RCC 7860 (cell line): ENCODE results near the gene PLAAT4.
"Not testable (repeated sequence)": the region's sequence is repeated elsewhere in the genome, so short reads cannot be mapped to it uniquely, and the experiment has no call there.

Experiments
- DNase-seq: peaks from one replicate; pipeline ENCODE4 v3.0.0-alpha.2; 2015; ENCODE audit warnings: low spot score
- FAIRE-seq: peaks from 2 replicates; lab custom pipeline; 2012; peaks lifted over from hg19 to GRCh38; lab: Jason Lieb, UNC

Gene PLAAT4

GRCh38 chr11:63510360-63511047 lies 26.1 kb upstream of the PLAAT4 start:
- FAIRE-seq = no peak
- no peak for DNase-seq

GRCh38 chr11:63511048-63511748 lies 25.4 kb upstream of the PLAAT4 start:
- FAIRE-seq (no peak), DNase-seq (no peak)

GRCh38 chr11:63512816-63513215 lies 23.8 kb upstream of the PLAAT4 start:
- FAIRE-seq = no peak
- DNase-seq = no peak

DNA sequence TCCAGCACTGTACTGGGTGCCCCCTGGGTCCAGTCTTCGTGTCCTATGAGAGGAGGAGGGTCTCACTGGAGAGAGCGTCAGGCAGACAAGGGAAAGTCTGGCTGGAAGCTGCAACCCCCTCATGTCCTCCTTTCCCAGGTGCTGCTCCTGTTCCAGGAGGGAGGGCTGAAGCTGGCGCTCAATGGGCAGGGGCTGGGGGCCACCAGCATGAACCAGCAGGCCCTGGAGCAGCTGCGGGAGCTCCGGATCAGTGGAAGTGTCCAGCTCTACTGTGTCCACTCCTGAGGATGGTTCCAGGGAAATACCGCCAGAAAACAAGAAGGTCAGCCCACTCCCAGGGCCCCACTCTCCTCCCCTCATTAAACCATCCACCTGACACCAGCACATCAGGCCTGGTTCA lies 20.5 kb upstream of the PLAAT4 start:
- FAIRE-seq (no peak), DNase-seq (no peak)

GRCh38 chr11:63517156-63517555 lies 19.5 kb upstream of the PLAAT4 start:
- DNase-seq = no peak
- no peak for FAIRE-seq

DNA sequence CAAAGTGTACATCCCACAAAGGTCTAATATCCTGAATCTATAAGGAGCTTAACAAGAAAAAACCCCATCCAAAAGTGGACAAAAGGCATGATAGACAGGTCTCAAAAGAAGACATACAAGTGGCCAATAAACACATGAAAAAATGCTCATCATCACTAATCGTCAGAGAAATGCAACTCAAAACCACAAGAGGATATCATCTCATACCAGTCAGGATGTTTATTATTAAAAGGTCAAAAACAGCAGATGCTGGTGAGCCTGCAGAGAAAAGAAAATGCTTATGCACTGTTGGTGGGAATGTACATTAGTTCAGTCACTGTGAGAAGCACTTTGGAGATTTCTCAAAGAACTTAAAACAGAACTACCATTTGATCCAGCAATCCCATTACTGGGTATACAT lies 18.1 kb upstream of the PLAAT4 start:
- DNase-seq = no peak
- no peak for FAIRE-seq

DNA sequence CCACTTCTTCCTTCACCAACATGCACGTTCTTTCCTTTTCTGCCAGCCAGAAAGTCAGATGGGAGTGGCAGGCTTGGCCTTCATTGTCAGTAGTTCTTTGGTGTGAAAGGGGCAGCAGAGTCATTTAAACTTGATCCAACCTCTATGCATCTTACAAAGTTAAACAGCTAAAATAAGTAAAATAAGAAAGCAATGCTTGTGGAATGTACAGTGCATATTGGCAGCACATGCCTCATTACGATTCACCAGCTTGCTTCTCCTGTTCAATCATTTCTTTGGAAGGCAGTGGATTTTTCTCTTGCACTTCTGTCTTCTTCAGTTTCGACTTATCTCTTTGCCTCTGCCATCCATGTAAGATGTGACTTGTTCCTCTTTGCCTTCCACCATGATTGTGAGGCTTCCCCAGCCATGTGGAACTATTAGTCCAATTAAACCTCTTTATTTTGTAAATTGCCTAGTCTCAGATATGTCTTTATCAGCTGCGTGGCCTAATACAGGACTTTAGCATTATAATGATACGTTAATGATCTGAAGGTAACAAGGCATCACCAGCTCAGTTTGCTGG lies 15.9 kb upstream of the PLAAT4 start:
- DNase-seq (no peak), FAIRE-seq (no peak)

DNA sequence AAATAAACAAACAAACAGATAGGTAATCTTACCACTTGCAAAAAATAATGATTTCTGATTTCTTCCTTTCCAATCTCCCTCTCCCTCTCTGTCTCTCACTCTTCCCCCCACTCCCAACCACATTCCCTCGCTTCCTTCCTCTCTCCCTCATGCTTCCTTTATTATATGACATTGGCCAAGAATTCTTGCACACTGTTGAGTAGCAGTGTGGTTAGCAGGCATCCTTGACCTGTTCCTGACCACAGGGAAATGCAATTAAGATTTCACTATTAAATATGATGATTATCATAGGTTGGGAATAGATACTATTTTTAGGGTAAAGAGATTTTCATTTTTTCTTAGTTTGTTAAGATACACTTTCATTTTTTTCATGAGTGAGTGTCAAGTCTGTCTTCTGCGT lies 14.7 kb upstream of the PLAAT4 start:
- FAIRE-seq (no peak), DNase-seq (no peak)

DNA sequence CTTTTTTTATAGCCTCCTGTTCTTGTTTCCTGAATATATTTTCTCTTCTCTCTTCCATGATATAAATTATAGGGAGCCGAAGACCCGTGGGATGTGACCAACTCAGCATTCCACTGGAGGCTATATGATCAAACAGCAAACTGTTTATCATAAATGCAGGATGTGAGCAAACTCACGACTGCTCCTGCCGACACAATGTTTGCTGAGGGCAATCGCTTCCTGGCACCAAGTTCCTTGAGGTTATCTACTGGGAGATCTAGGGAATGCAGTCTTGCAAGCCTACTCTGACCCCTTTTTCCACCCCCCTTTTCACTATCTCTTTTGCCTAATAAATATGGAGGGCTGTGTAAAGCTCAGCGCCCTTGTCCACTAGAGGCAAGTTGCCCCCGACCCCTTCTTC lies 13.5 kb upstream of the PLAAT4 start:
- DNase-seq (no peak), FAIRE-seq (no peak)

DNA sequence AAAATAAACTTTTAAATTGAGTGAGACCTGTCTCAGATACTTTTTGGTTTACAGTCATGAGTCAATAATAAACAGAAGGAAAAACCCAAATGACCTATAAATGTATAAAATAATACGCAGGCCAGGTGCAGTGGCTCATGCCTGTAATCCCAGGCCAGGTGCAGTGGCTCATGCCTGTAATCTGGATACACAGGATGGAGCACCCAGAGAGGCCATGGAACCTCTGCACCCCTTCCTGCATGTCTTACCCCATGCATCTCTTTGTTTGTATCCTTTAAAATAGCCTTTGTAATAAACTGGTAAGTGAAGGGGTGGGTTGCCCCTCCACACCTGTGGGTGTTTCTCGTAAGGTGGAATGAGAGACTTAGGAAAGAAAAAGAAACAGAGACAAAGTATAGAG lies 8.9 kb upstream of the PLAAT4 start:
- DNase-seq (no peak), FAIRE-seq (no peak)

DNA sequence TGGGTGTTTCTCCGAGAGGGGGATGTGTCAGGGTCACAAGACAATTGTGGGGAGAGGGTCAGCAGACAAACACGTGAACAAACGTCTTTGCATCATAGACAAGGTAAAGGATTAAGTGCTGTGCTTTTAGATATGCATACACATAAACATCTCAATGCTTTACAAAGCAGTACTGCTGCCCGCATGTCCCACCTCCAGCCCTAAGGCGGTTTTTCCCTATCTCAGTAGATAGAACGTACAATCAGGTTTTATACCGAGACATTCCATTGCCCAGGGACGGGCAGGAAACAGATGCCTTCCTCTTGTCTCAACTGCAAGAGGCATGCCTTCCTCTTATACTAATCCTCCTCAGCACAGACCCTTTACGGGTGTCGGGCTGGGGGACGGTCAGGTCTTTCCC lies 8.5 kb upstream of the PLAAT4 start:
- DNase-seq, FAIRE-seq: not testable (repeated sequence)

- DNase-seq, FAIRE-seq: not testable (repeated sequence)
Measured at GRCh38 chr11:63528729-63529278, 7.8 kb upstream of the PLAAT4 start.

- FAIRE-seq, DNase-seq: not testable (repeated sequence)
Measured at GRCh38 chr11:63529373-63529772, 7.2 kb upstream of the PLAAT4 start.

DNA sequence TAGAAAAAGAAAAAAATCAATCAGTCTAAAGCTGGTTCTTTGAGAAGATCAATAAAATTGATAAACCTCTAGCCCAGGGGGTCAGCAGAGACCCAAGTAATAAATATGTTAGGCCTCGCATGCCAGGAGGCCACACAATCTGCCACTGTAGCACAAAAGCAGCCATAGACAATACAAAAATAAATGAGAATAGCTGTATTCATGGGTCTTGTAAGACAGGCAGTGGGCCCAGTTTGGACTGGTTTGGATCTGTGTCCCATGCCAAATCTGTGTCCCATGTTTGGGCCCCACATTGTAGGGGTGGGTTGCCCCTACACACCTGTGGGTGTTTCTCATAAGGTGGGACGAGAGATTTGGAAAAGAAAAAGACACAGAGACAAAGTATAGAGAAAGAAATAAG lies 6.6 kb upstream of the PLAAT4 start:
- FAIRE-seq = no peak

DNA sequence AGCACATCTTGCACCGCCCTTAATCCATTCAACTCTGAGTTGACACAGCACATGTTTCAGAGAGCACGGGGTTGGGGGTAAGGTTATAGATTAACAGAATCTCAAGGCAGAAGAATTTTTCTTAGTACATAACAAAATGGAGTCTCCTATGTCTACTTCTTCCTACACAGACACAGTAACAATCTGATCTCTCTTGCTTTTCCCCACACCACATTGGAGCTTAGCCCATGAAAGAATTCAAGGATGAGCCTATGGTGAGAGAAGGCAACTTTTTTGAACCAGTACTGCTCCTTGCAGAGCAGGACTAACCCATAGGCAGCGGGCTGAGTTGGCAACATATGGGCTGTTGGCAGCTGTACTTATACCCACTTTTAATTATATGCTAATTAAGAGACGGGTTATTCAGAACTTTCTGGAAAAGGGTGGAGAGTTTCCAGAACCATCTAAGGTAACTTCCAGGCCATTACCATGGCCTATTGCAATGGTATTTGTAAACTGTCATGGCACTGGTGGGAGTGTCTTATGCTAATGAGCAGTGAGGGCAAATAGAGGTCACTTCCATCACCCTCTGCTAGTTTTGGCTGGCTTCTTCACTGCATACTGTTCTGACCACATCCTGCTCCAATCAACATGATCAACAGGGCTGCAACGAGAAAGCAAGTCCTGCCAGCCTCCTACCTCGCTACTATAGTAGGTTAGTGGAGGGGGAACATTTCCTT lies 5.4 kb upstream of the PLAAT4 start:
- peak; percentile 55 for FAIRE-seq
- peak; percentile 62 for DNase-seq

More for the DNA sequence above, 6.6 kb upstream of the PLAAT4 start:
- DNase-seq = no peak

DNA sequence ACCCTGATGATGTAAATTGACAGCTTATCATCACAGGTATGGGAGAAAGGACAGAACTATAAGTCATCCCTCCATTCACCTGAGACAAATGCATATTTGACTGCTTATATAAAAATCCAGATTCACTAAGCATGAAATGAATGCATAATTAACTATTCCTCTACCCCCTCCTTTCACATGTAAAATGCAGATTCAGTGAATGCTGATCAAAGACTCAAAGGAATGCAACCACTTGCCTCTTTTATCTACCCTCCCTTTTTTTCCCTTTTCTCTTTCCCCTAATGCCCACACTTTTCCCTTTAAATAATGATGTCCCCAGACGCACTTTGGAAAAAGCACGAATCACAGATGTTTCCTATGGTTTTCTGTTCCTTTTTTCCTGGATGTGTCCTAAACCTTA lies 4.5 kb upstream of the PLAAT4 start:
- no peak for DNase-seq
- FAIRE-seq = no peak

DNA sequence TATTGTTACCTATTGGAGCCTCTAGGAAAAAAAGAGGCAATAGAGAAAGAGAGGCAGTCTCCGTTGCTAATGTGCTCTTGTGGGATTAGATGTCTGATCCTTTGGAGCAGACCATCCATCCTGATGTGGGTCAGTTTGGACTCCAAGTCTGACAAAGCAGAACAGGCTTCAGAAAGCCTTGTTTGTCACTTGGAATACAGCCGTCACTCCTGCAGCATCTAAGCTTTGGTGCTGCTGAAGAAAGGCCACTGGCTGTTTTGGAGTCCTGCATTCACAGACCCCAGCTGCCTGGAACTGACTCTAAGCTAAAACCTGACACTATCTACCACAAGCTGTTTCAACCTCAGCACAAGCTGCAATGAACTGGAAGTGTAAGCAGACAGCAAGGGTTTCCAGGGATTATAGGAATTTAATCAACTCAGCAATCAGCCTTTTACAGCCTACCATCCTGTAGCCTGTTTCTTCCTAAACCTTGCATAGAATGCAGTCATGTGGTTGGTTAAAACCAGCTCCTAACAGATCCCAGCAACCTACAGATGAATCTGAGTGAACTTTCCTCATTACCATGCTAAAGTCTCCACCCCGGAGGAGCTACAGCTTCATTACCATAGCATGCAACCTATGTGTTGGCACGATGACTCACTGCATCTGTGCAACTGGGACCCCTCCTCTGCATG lies 3.7 kb upstream of the PLAAT4 start:
- DNase-seq (no peak), FAIRE-seq (no peak)

- DNase-seq (no peak), FAIRE-seq (no peak)
Measured at GRCh38 chr11:63534076-63534475, 2.5 kb upstream of the PLAAT4 start.

GRCh38 chr11:63534895-63535461 lies 1.6 kb upstream of the PLAAT4 start:
- DNase-seq (no peak), FAIRE-seq (no peak)

DNA sequence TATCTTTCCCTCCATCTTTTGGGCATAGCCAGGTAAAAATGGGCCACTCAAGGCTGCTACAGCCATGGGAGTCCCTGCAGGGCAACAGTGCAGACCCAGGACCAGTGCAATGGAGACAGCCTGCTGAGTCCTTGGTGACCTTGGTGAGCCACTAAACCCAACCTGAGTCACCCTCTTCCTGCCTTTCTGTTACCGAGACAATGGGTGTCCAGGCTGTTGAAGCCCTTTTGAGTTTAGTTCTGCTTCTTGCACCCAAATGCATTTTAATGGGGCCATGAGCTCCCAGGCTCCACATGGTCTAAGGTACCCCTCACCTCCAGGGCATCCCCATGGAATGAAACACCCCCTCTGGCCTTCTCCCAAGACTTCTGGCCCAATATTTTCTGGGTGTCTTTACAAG lies 874 bp upstream of the PLAAT4 start:
- DNase-seq (no peak), FAIRE-seq (no peak)
